HCT116 (cell line): Measurements from ENCODE around the gene TAF10. TPM values are rescaled to one million over a fixed set of nuclear protein-coding genes. Genes with fewer than 3 reads are reported as not detected.

ENCODE experiments used
- ATAC-seq: fragments of 200-7000 bp; cut with Tn5 transposase; 2 replicates; pipeline ENCODE4 v1.9.1; 2020; ENCODE audit warnings: mild to moderate bottlenecking, moderate library complexity
- BruUV-seq: library from RNA; stranded (reverse); fragments of 400-500 nt; replicated peaks from 2 replicates; lab custom pipeline; 2021; lab: Mats Ljungman, UMichigan
- CTCF ChIA-PET: fragments of 300-600 bp; sonication (Branson Sonifier 250); formaldehyde crosslinking; loops from one replicate; lab custom pipeline; 2021; ENCODE audit warnings: antibody characterized with exemption; lab: Charles Lee
- POLR2A ChIA-PET: fragments of 300-600, 350-600 bp; sonication (Branson Sonifier 250); formaldehyde crosslinking; loops from one replicate; lab custom pipeline; 2021; ENCODE audit warnings: antibody characterized with exemption; lab: Charles Lee
- RAD21 ChIA-PET, 2 experiments: fragments of 300-600 bp; sonication (Branson Sonifier 250); formaldehyde crosslinking; loops; one replicate each; lab custom pipeline; 2023; ENCODE audit warnings: low total read pairs in 2 of 2; ENCODE audit not compliant: uncharacterized antibody in 2 of 2, unreplicated experiment in 2 of 2, low non-redundant PET in 1 of 2; lab: Charles Lee
- DNase-seq: peaks from one replicate; pipeline ENCODE4 v3.0.0-alpha.2; 2010; ENCODE audit warnings: low read depth, low spot score
- H2AFZ ChIP-seq: fragments of 200-600 bp; shearing (Covaris generic), sonication (generic); 2 replicates; pipeline ENCODE4 v1.6.1; 2017; ENCODE audit warnings: low read depth, mixed run types, mixed read lengths, antibody characterized with exemption, low read length; ENCODE audit not compliant: poor library complexity, severe bottlenecking
- H3K27ac ChIP-seq: 2 replicates; pipeline ENCODE4 v1.5.1; 2012; ENCODE audit warnings: low read depth, low read length
- H3K27me3 ChIP-seq: fragments of 200-600 bp; sonication (generic); 2 replicates; pipeline ENCODE4 v1.6.1; 2016; ENCODE audit warnings: mixed run types, low read length, mixed read lengths; ENCODE audit not compliant: insufficient read depth
- H3K36me3 ChIP-seq, 2 experiments: fragments of 200-500 bp in 1 of 2; fragments of 200-600 bp in 1 of 2; sonication (Bioruptor generic) in 1 of 2; sonication (generic) in 1 of 2; 2 replicates each; pipeline versions ENCODE4 v1.5.1 to v1.6.1; 2014 to 2016; ENCODE audit warnings: low read length in 2 of 2, inconsistent platforms in 1 of 2, mixed read lengths in 1 of 2, mixed run types in 1 of 2; ENCODE audit not compliant: insufficient read depth in 2 of 2, control insufficient read depth in 1 of 2
- H3K4me1 ChIP-seq, 2 experiments: fragments of 200-600 bp in 1 of 2; sonication (generic) in 1 of 2; 2 replicates each; pipeline versions ENCODE4 v1.5.1 to v1.6.1; 2012 to 2017; ENCODE audit warnings: low read length in 2 of 2, inconsistent platforms in 1 of 2, mild to moderate bottlenecking in 1 of 2, mixed read lengths in 1 of 2, mixed run types in 1 of 2, moderate library complexity in 1 of 2; ENCODE audit not compliant: insufficient read depth in 2 of 2, control insufficient read depth in 1 of 2
- H3K4me2 ChIP-seq: fragments of 200-600 bp; sonication (generic); 2 replicates; pipeline ENCODE4 v1.6.1; 2017; ENCODE audit warnings: mixed run types, low read length, mixed read lengths
- H3K4me3 ChIP-seq, 2 experiments: fragments of 200-600 bp in 1 of 2; sonication (generic) in 1 of 2; replicated peaks in 1 of 2; 2 replicates each; pipeline ENCODE4 v1.5.1; 2011 to 2016; ENCODE audit warnings: low read length in 2 of 2, control low read depth in 1 of 2, low read depth in 1 of 2, mild to moderate bottlenecking in 1 of 2, mixed read lengths in 1 of 2, mixed run types in 1 of 2
- H3K79me2 ChIP-seq: fragments of 200-600 bp; sonication (generic); 2 replicates; pipeline ENCODE4 v1.6.1; 2017; ENCODE audit warnings: mild to moderate bottlenecking, mixed run types, low read length, moderate library complexity, mixed read lengths; ENCODE audit not compliant: insufficient read depth
- H3K9ac ChIP-seq: fragments of 200-600 bp; sonication (generic); 2 replicates; pipeline ENCODE4 v1.6.1; 2016; ENCODE audit warnings: low read length, mixed read lengths
- H3K9me2 ChIP-seq: fragments of 200-600 bp; sonication (generic), shearing (Covaris generic); 2 replicates; pipeline ENCODE4 v1.6.1; 2017; ENCODE audit warnings: mixed run types, mild to moderate bottlenecking, moderate library complexity; ENCODE audit not compliant: insufficient read depth
- H3K9me3 ChIP-seq, 2 experiments: fragments of 200-500 bp in 1 of 2; fragments of 200-600 bp in 1 of 2; sonication (Bioruptor generic) in 1 of 2; sonication (generic) in 1 of 2; 2 replicates each; pipeline ENCODE4 v1.6.1; 2014 to 2017; ENCODE audit warnings: low read length in 2 of 2, mixed read lengths in 2 of 2, inconsistent platforms in 1 of 2, low read depth in 1 of 2, mild to moderate bottlenecking in 1 of 2, mixed run types in 1 of 2, moderate library complexity in 1 of 2; ENCODE audit not compliant: control insufficient read depth in 1 of 2, insufficient read depth in 1 of 2
- H4K20me1 ChIP-seq: fragments of 200-600 bp; sonication (generic), shearing (Covaris generic); 2 replicates; pipeline ENCODE4 v1.6.1; 2017; ENCODE audit warnings: mixed run types, mild to moderate bottlenecking, moderate library complexity; ENCODE audit not compliant: insufficient read depth
- CBX3 ChIP-seq: IDR thresholded peaks from 2 replicates; pipeline ENCODE4 v1.6.1; 2012; ENCODE audit warnings: low read depth
- CEBPB ChIP-seq: IDR thresholded peaks from 2 replicates; pipeline ENCODE4 v1.6.1; 2012; ENCODE audit warnings: low read depth
- EGR1 ChIP-seq: IDR thresholded peaks from 2 replicates; pipeline ENCODE4 v1.6.1; 2012; ENCODE audit warnings: low read depth
- ELF1 ChIP-seq: IDR thresholded peaks from 2 replicates; pipeline ENCODE4 v1.6.1; 2012; ENCODE audit warnings: low read depth, borderline replicate concordance
- EZH2 ChIP-seq: fragments of 200-600 bp; sonication (generic); IDR thresholded peaks from 2 replicates; pipeline ENCODE4 v1.6.1; 2017; ENCODE audit warnings: antibody characterized with exemption, mixed run types
- EZH2phosphoT487 ChIP-seq: fragments of 200-600 bp; IDR thresholded peaks from 2 replicates; pipeline ENCODE4 v1.6.1; 2018; ENCODE audit warnings: antibody characterized with exemption, borderline replicate concordance
- JUND ChIP-seq: IDR thresholded peaks from 2 replicates; pipeline ENCODE4 v1.6.1; 2012
- SIN3A ChIP-seq: IDR thresholded peaks from 2 replicates; pipeline ENCODE4 v1.6.1; 2012; ENCODE audit warnings: low read depth
- SP1 ChIP-seq: IDR thresholded peaks from 2 replicates; pipeline ENCODE4 v1.6.1; 2012; ENCODE audit warnings: low read depth
- SRF ChIP-seq: IDR thresholded peaks from 2 replicates; pipeline ENCODE4 v1.6.1; 2012; ENCODE audit warnings: low read depth
- ZFX ChIP-seq: fragments of 450-650 bp; IDR thresholded peaks from 2 replicates; pipeline ENCODE4 v1.6.1; 2017
- intact Hi-C: fragments of 100-400 bp; cut with micrococcal nuclease; formaldehyde crosslinking; loops from 2 replicates; pipeline ENCODE4 v1.10.0; 2022
- total RNA-seq: library from RNA; stranded (reverse); gene quantifications from one replicate; pipeline ENCODE4 v1.2.1, GENCODE V29; 2021; ENCODE audit not compliant: unreplicated experiment
- TF ChIP-seq, protein P1 (sequence below): IDR thresholded peaks from 2 replicates; pipeline ENCODE4 v1.6.1; 2012
- TF ChIP-seq, protein P2 (sequence below): IDR thresholded peaks from 2 replicates; pipeline ENCODE4 v1.6.1; 2012
- TF ChIP-seq, protein P3 (sequence below), 3 experiments: fragments of 200-600 bp in 1 of 3; sonication (generic) in 1 of 3; IDR thresholded peaks in 2 of 3; conservative IDR thresholded peaks in 1 of 3; 2 replicates each; pipeline ENCODE4 v1.5.1; 2012 to 2017; ENCODE audit warnings: low read depth in 2 of 3, low read length in 2 of 3, antibody characterized with exemption in 1 of 3, borderline replicate concordance in 1 of 3, control low read depth in 1 of 3, mild to moderate bottlenecking in 1 of 3, mixed read lengths in 1 of 3, mixed run types in 1 of 3, moderate library complexity in 1 of 3; ENCODE audit not compliant: insufficient read depth in 1 of 3
- TF ChIP-seq, protein P4 (sequence below): IDR thresholded peaks from 2 replicates; pipeline ENCODE4 v1.6.1; 2012; ENCODE audit warnings: low read depth

Gene TAF10
- total RNA-seq, 1 experiment from 2014 or later: 151 TPM

GRCh38 chr11:6608011-6608410, 4.0 kb downstream of the TAF10 start:
- Histone ChIP-seq H3K4me1 (peaks cover 25 to 57% of the 10 kb centered on the region in 2 experiments), H2AFZ (no peak overlapping the region), H3K9me3 (no peaks in the 10 kb centered on the region), H3K9ac (no peak overlapping the region), H3K79me2 (peaks cover 73% of the 10 kb centered on the region)
- CTCF ChIA-PET: no interaction called here
- intact Hi-C loops: no loop called here
- TF ChIP-seq JUND: no peak
- TF ChIP-seq SP1: no peak
- no peak for TF ChIP-seq SRF
- TF ChIP-seq, protein P1, sequence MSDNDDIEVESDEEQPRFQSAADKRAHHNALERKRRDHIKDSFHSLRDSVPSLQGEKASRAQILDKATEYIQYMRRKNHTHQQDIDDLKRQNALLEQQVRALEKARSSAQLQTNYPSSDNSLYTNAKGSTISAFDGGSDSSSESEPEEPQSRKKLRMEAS: no peak
- no peak for TF ChIP-seq ZFX
- no peak for TF ChIP-seq ELF1
- TF ChIP-seq, all 23 proteins: peak for 0
- Histone ChIP-seq H3K27ac (peak overlapping the region; percentile 78; the same call in 1 of the 2 replicates), H3K27me3 (no peaks in the 10 kb centered on the region), H4K20me1 (no peaks in the 10 kb centered on the region), H3K4me2 (no peak overlapping the region), H3K9me2 (no peaks in the 10 kb centered on the region), H3K4me3 (no peak overlapping the region), H3K36me3 (peaks cover 21 to 42% of the 10 kb centered on the region in 2 experiments)
- ChIA-PET POLR2A (no interaction called here), RAD21 (no interaction called here)
- no TSS peak for BruUV-seq
- ATAC-seq (no peak), DNase-seq (no peak)

GRCh38 chr11:6607190-6607795, 4.7 kb downstream of the TAF10 start:
- ChIA-PET RAD21 (no interaction called here), CTCF (interaction anchor here (1.2 kb wide), 1 partner anchor 76 kb away, joined by 3 read pairs; no protein-coding TSS in a partner anchor), POLR2A (interaction anchor here (1.0 kb wide), 1 partner anchor 87 kb away, joined by 4 read pairs; no protein-coding TSS in a partner anchor)
- Histone ChIP-seq H3K4me3 (peak overlapping the region in 1 of 2 experiments; percentile 36; a peak in 1 of 4 replicates), H3K36me3 (peaks cover 21 to 42% of the 10 kb centered on the region in 2 experiments), H3K4me2 (peak overlapping the region; percentile 69), H3K4me1 (peaks cover 25 to 52% of the 10 kb centered on the region in 2 experiments), H3K27ac (peak overlapping the region; percentile 78), H3K79me2 (peaks cover 80% of the 10 kb centered on the region), H3K9me3 (no peaks in the 10 kb centered on the region), H4K20me1 (no peaks in the 10 kb centered on the region), H3K27me3 (no peaks in the 10 kb centered on the region), H3K9ac (peak overlapping the region; percentile 33; the same call in 1 of the 2 replicates), H2AFZ (no peak overlapping the region), H3K9me2 (no peaks in the 10 kb centered on the region)
- no peak for DNase-seq
- BruUV-seq: no TSS peak
- ATAC-seq: no peak
- intact Hi-C loops: no loop called here
- TF ChIP-seq EGR1 (no peak), CBX3 (no peak), SP1 (no peak), CEBPB (no peak), EZH2 (no peak), SIN3A (no peak), ZFX (no peak), EZH2phosphoT487 (no peak)
- TF ChIP-seq, protein P2, sequence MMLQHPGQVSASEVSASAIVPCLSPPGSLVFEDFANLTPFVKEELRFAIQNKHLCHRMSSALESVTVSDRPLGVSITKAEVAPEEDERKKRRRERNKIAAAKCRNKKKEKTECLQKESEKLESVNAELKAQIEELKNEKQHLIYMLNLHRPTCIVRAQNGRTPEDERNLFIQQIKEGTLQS: no peak
- TF ChIP-seq, protein P3, sequence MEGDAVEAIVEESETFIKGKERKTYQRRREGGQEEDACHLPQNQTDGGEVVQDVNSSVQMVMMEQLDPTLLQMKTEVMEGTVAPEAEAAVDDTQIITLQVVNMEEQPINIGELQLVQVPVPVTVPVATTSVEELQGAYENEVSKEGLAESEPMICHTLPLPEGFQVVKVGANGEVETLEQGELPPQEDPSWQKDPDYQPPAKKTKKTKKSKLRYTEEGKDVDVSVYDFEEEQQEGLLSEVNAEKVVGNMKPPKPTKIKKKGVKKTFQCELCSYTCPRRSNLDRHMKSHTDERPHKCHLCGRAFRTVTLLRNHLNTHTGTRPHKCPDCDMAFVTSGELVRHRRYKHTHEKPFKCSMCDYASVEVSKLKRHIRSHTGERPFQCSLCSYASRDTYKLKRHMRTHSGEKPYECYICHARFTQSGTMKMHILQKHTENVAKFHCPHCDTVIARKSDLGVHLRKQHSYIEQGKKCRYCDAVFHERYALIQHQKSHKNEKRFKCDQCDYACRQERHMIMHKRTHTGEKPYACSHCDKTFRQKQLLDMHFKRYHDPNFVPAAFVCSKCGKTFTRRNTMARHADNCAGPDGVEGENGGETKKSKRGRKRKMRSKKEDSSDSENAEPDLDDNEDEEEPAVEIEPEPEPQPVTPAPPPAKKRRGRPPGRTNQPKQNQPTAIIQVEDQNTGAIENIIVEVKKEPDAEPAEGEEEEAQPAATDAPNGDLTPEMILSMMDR (IDR thresholded peaks at IDR 0.05 in 2 of 3, conservative IDR thresholded peaks at IDR 0.05 in 1 of 3; ENCODE audit: borderline replicate concordance in 1 of 3, insufficient read depth in 1 of 3, low read depth in 2 of 3, low read length in 2 of 3): no peak
- TF ChIP-seq, protein P4, sequence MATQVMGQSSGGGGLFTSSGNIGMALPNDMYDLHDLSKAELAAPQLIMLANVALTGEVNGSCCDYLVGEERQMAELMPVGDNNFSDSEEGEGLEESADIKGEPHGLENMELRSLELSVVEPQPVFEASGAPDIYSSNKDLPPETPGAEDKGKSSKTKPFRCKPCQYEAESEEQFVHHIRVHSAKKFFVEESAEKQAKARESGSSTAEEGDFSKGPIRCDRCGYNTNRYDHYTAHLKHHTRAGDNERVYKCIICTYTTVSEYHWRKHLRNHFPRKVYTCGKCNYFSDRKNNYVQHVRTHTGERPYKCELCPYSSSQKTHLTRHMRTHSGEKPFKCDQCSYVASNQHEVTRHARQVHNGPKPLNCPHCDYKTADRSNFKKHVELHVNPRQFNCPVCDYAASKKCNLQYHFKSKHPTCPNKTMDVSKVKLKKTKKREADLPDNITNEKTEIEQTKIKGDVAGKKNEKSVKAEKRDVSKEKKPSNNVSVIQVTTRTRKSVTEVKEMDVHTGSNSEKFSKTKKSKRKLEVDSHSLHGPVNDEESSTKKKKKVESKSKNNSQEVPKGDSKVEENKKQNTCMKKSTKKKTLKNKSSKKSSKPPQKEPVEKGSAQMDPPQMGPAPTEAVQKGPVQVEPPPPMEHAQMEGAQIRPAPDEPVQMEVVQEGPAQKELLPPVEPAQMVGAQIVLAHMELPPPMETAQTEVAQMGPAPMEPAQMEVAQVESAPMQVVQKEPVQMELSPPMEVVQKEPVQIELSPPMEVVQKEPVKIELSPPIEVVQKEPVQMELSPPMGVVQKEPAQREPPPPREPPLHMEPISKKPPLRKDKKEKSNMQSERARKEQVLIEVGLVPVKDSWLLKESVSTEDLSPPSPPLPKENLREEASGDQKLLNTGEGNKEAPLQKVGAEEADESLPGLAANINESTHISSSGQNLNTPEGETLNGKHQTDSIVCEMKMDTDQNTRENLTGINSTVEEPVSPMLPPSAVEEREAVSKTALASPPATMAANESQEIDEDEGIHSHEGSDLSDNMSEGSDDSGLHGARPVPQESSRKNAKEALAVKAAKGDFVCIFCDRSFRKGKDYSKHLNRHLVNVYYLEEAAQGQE: no peak
